ENCODE data around the gene DDX51.

The DDX51 gene

DNA sequence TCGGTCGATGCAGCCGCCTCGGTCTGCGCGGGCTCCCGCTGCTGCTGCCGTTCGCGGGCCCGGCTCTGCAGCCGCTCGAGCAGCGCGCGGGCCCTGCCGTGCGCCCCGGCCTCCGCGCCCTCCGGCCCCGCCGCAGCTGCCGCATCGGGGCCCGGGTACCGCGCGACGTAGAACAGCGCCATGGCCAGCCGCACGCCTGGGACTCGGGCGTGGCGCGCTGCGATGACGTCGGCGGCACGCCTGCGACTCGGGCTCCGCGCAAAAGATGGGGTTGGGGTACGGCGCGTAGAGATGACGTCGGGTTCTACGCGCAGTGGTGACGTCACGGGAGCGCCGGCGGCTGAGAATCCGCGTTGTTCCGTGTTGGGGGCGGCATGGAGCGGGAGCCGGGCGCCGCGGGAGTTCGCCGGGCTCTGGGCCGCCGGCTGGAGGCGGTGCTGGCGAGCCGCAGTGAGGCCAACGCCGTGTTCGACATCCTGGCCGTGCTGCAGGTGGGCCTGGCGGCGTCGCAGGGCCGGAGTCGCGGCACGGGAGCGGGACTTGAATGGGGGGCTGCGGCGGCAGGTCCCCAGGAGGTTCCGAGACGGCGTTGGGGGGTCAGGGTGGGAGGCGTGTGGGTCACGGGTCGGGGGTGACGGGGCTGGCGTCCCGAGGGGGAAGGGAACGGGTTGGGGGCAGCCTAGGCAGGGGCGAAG is at the start of gene DDX51, which contains the start of gene NOC4L:
Gene DDX51 (minus strand): TSS at position 205 of the 695 bp plus-strand sequence. CDS start 23 bp downstream, at position 182.
Gene NOC4L (plus strand): TSS at position 343 of the 695 bp plus-strand sequence. CDS start 32 bp downstream, at position 375.
- Histone ChIP-seq H3K36me3 (ENCODE audit: insufficient read depth, low read depth, low read length) (peaks cover 50% of the 10 kb centered on the region), H3K4me3 (ENCODE audit: low read length) (peak within 1 kb of the TSS; percentile 86), H3K27me3 (ENCODE audit: insufficient read depth, low read length) (no peaks in the 10 kb centered on the region), H3K9ac (ENCODE audit: low read depth, low read length) (peak within 1 kb of the TSS; percentile 76), H3K4me1 (ENCODE audit: insufficient read depth, low read length) (peaks cover 7% of the 10 kb centered on the region; the same call in 1 of the 2 replicates), H3K9me3 (ENCODE audit: insufficient read depth, low read depth, low read length) (no peaks in the 10 kb centered on the region), H3K27ac (ENCODE audit: low read length) (no peak within 1 kb of the TSS)

- no peaks in the 10 kb centered on the region for H3K36me3 ChIP-seq (ENCODE audit: insufficient read depth, low read depth, low read length)
- peaks cover 97% of the 10 kb centered on the region for H3K27me3 ChIP-seq (ENCODE audit: insufficient read depth, low read length)
- no peak overlapping the region for H3K27ac ChIP-seq (ENCODE audit: low read length)
- H3K4me1 ChIP-seq (ENCODE audit: insufficient read depth, low read length) = no peaks in the 10 kb centered on the region
- peaks cover 10% of the 10 kb centered on the region; the same call in 1 of the 2 replicates for H3K9me3 ChIP-seq (ENCODE audit: insufficient read depth, low read depth, low read length)
- no peak overlapping the region for H3K4me3 ChIP-seq (ENCODE audit: low read length)
- no peak overlapping the region for H3K9ac ChIP-seq (ENCODE audit: low read depth, low read length)
These were observed 47.8 kb upstream of the DDX51 start for GRCh38 chr12:132191715-132192553.

GRCh38 chr12:132190834-132191500 is 46.8 kb upstream of the DDX51 start:
- H3K9ac ChIP-seq (ENCODE audit: low read depth, low read length) = no peak overlapping the region
- H3K27me3 ChIP-seq (ENCODE audit: insufficient read depth, low read length) = peaks cover 99% of the 10 kb centered on the region
- H3K27ac ChIP-seq (ENCODE audit: low read length) = no peak overlapping the region
- H3K4me3 ChIP-seq (ENCODE audit: low read length) = no peak overlapping the region
- H3K4me1 ChIP-seq (ENCODE audit: insufficient read depth, low read length) = no peaks in the 10 kb centered on the region
- peaks cover 10% of the 10 kb centered on the region; the same call in 1 of the 2 replicates for H3K9me3 ChIP-seq (ENCODE audit: insufficient read depth, low read depth, low read length)
- H3K36me3 ChIP-seq (ENCODE audit: insufficient read depth, low read depth, low read length) = no peaks in the 10 kb centered on the region

GRCh38 chr12:132190012-132190755 is 46.1 kb upstream of the DDX51 start:
- peaks cover 99% of the 10 kb centered on the region for H3K27me3 ChIP-seq (ENCODE audit: insufficient read depth, low read length)
- no peak overlapping the region for H3K27ac ChIP-seq (ENCODE audit: low read length)
- H3K4me1 ChIP-seq (ENCODE audit: insufficient read depth, low read length) = no peaks in the 10 kb centered on the region
- peak overlapping the region; percentile 71 for H3K4me3 ChIP-seq (ENCODE audit: low read length)
- no peak overlapping the region for H3K9ac ChIP-seq (ENCODE audit: low read depth, low read length)
- peaks cover 10% of the 10 kb centered on the region; the same call in 1 of the 2 replicates for H3K9me3 ChIP-seq (ENCODE audit: insufficient read depth, low read depth, low read length)
- no peaks in the 10 kb centered on the region for H3K36me3 ChIP-seq (ENCODE audit: insufficient read depth, low read depth, low read length)

DNA sequence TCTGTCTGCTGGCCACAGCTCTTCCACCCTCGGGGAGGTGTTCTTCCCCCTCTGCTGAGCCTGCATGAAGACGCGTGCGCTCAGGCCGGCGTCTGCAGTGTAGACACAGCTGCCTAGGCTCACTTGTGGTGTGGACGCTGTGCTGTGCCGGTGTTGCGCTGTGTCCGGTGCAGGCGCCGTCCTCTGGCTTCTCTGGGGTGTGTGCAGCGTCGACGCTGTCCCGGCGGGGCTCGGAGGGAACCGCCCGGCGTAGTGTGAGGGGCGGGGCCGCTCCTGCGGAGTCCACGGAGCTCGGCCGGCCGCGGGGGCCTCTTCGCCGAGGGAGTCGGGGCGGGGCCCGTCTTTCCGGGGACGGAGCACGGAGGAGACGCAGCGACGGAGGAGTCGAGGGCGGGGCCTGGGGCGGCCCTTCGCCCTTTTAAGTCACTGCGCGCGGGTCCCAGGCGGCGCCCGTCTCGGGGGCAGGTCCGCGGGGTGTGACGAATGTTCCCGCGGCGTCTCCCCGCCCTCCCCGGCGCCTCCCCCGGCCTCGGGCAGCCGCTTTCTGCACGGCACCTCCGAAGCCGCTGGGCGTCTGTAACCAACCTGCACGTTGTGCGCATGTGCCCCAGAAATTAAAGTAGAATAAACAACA is 45.4 kb upstream of the DDX51 start:
- no peak overlapping the region for H3K27ac ChIP-seq (ENCODE audit: low read length)
- H3K4me1 ChIP-seq (ENCODE audit: insufficient read depth, low read length) = no peaks in the 10 kb centered on the region
- peak overlapping the region; percentile 71 for H3K4me3 ChIP-seq (ENCODE audit: low read length)
- peaks cover 10% of the 10 kb centered on the region; the same call in 1 of the 2 replicates for H3K9me3 ChIP-seq (ENCODE audit: insufficient read depth, low read depth, low read length)
- peaks cover 99% of the 10 kb centered on the region for H3K27me3 ChIP-seq (ENCODE audit: insufficient read depth, low read length)
- H3K36me3 ChIP-seq (ENCODE audit: insufficient read depth, low read depth, low read length) = no peaks in the 10 kb centered on the region
- no peak overlapping the region for H3K9ac ChIP-seq (ENCODE audit: low read depth, low read length)

- peaks cover 6% of the 10 kb centered on the region; the same call in 1 of the 2 replicates for H3K9me3 ChIP-seq (ENCODE audit: insufficient read depth, low read depth, low read length)
- H3K9ac ChIP-seq (ENCODE audit: low read depth, low read length) = no peak overlapping the region
- H3K36me3 ChIP-seq (ENCODE audit: insufficient read depth, low read depth, low read length) = no peaks in the 10 kb centered on the region
- peaks cover 100% of the 10 kb centered on the region for H3K27me3 ChIP-seq (ENCODE audit: insufficient read depth, low read length)
- peak overlapping the region; percentile 71 for H3K4me3 ChIP-seq (ENCODE audit: low read length)
- no peak overlapping the region for H3K27ac ChIP-seq (ENCODE audit: low read length)
- no peaks in the 10 kb centered on the region for H3K4me1 ChIP-seq (ENCODE audit: insufficient read depth, low read length)
These were observed 44.8 kb upstream of the DDX51 start for GRCh38 chr12:132188916-132189325.

- Histone ChIP-seq H3K9ac (ENCODE audit: low read depth, low read length) (no peak overlapping the region), H3K27ac (ENCODE audit: low read length) (no peak overlapping the region), H3K27me3 (ENCODE audit: insufficient read depth, low read length) (peaks cover 100% of the 10 kb centered on the region), H3K36me3 (ENCODE audit: insufficient read depth, low read depth, low read length) (no peaks in the 10 kb centered on the region), H3K9me3 (ENCODE audit: insufficient read depth, low read depth, low read length) (peaks cover 2% of the 10 kb centered on the region; the same call in 1 of the 2 replicates), H3K4me1 (ENCODE audit: insufficient read depth, low read length) (no peaks in the 10 kb centered on the region), H3K4me3 (ENCODE audit: low read length) (no peak overlapping the region)
These were observed 44.4 kb upstream of the DDX51 start for GRCh38 chr12:132188451-132188901.

- peaks cover 100% of the 10 kb centered on the region for H3K27me3 ChIP-seq (ENCODE audit: insufficient read depth, low read length)
These were observed 43.7 kb upstream of the DDX51 start for GRCh38 chr12:132187646-132188450.

DNA sequence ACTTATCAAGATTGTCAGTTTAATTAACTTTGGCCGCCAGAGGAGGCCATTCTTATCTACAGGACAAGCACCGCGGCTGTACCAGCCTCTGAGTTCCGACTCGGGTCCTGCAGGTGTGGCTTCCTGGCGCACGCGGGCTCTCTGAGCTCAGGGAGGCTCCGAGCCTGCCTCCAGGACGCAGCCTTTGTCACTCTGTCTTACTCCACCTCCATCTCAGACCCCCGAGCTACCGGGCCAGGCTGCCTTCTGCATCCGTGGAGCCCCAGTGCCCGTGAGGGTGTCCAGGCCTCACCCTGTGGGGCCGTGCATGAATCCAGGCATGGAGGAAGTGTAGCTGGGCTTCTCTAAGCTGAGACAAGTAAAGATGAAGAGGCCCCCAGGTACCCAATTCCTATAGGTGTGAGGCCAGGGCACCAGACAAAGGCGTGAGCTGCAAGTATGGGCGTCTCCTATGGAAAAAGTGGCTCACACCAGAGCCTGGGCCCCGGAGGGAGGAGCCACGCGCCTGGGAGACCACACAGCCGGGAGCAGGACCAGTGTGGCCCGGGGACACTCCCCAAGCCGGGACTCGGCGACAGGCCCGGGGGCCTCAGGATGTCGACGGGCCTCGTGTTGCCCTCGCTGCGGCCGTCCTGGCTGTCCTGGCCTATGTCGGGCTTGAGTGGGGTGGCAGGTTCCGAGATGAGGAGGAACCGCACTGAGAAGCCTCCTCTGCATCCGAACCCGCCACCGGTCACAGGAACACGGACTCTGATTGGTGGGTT is 42.9 kb upstream of the DDX51 start:
- no peaks in the 10 kb centered on the region for H3K9me3 ChIP-seq (ENCODE audit: insufficient read depth, low read depth, low read length)
- no peak overlapping the region for H3K4me3 ChIP-seq (ENCODE audit: low read length)
- no peak overlapping the region for H3K9ac ChIP-seq (ENCODE audit: low read depth, low read length)
- H3K27ac ChIP-seq (ENCODE audit: low read length) = no peak overlapping the region
- no peaks in the 10 kb centered on the region for H3K36me3 ChIP-seq (ENCODE audit: insufficient read depth, low read depth, low read length)
- H3K27me3 ChIP-seq (ENCODE audit: insufficient read depth, low read length) = peaks cover 100% of the 10 kb centered on the region
- no peaks in the 10 kb centered on the region for H3K4me1 ChIP-seq (ENCODE audit: insufficient read depth, low read length)

More at GRCh38 chr12:132187646-132188450, 43.7 kb upstream of the DDX51 start:
- Histone ChIP-seq H3K9me3 (ENCODE audit: insufficient read depth, low read depth, low read length) (no peaks in the 10 kb centered on the region), H3K4me1 (ENCODE audit: insufficient read depth, low read length) (no peaks in the 10 kb centered on the region), H3K36me3 (ENCODE audit: insufficient read depth, low read depth, low read length) (no peaks in the 10 kb centered on the region), H3K4me3 (ENCODE audit: low read length) (no peak overlapping the region), H3K9ac (ENCODE audit: low read depth, low read length) (no peak overlapping the region), H3K27ac (ENCODE audit: low read length) (no peak overlapping the region)
